Hepatocyte (in vitro differentiated cells): Measurements from ENCODE around the gene YOD1.

Source experiments
- CTCF ChIP-seq: fragments of 200-600 bp; sonication (generic); IDR thresholded peaks from 2 replicates; pipeline ENCODE4 v1.5.1; 2016; ENCODE audit warnings: antibody characterized with exemption, mild to moderate bottlenecking; ENCODE audit not compliant: poor library complexity
- EZH2 ChIP-seq: fragments of 200-600 bp; sonication (generic); IDR thresholded peaks from 2 replicates; pipeline ENCODE4 v1.6.1; 2016; ENCODE audit warnings: antibody characterized with exemption, mild to moderate bottlenecking, borderline replicate concordance

GRCh38 chr1:207071426-207071825, 20.4 kb upstream of the YOD1 start:
- TF ChIP-seq CTCF: no peak
- TF ChIP-seq EZH2: no peak
